ENCODE results near the gene PGA3. TPM values are rescaled to one million over a fixed set of nuclear protein-coding genes. Genes with fewer than 3 reads are reported as not detected.
A peak's percentile ranks its signal among the peaks of the same experiment; 100 is the strongest.

The PGA3 gene
- total RNA-seq, 1 donor from 2014 or later: not detected

GRCh38 chr11:61168800-61169199 is 34.5 kb upstream of the PGA3 start:
- no peak for TF ChIP-seq CTCF (conservative IDR thresholded peaks at IDR 0.05)

GRCh38 chr11:61170566-61170965 is 32.7 kb upstream of the PGA3 start:
- DNase-seq (ENCODE audit: low read depth, low spot score): no peak
- H3K4me1 Mint-ChIP-seq: no peaks in the 10 kb centered on the region
- TF ChIP-seq CTCF (conservative IDR thresholded peaks at IDR 0.05): no peak
- peaks cover 17% of the 10 kb centered on the region for H3K27me3 Mint-ChIP-seq (ENCODE audit: low read depth)
- H3K27ac Mint-ChIP-seq (ENCODE audit: unreplicated experiment): no peak overlapping the region
- H3K4me3 Mint-ChIP-seq: no peak overlapping the region
- H3K36me3 Mint-ChIP-seq (ENCODE audit: low read depth): no peaks in the 10 kb centered on the region
- H3K9me3 Mint-ChIP-seq: peaks cover 4% of the 10 kb centered on the region

More at GRCh38 chr11:61168800-61169199, 34.5 kb upstream of the PGA3 start:
- no peaks in the 10 kb centered on the region for H3K4me1 Mint-ChIP-seq
- H3K9me3 Mint-ChIP-seq: peaks cover 2% of the 10 kb centered on the region
- no peak for DNase-seq (ENCODE audit: low read depth, low spot score)
- H3K36me3 Mint-ChIP-seq (ENCODE audit: low read depth): no peaks in the 10 kb centered on the region
- H3K27me3 Mint-ChIP-seq (ENCODE audit: low read depth): peaks cover 8% of the 10 kb centered on the region
- H3K4me3 Mint-ChIP-seq: no peak overlapping the region
- H3K27ac Mint-ChIP-seq (ENCODE audit: unreplicated experiment): no peak overlapping the region

- H3K27ac Mint-ChIP-seq (ENCODE audit: unreplicated experiment): no peak overlapping the region
Measured at GRCh38 chr11:61171907-61172306, 31.4 kb upstream of the PGA3 start.

DNA sequence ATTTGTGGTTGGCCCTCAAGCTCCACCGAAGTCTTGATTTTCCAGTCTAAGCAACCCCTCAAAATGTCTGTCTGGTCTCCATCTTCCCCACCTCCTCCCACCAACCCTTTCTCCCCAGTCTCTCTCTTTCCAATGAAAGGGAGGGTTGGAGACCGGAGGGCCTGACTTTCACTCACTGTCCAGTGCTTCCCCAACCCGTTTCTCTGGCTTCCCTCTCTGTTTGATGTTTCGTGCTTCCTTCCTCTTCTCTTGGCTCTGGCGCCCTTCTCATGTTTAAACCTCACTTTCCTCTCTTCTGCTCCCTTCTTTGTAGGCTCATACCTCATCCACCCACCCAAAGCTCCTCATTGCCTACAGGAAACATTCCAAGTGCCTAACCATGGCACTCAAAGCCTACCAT is 31.0 kb upstream of the PGA3 start:
- Mint-ChIP-seq H3K27ac (ENCODE audit: unreplicated experiment) (no peak overlapping the region), H3K4me3 (no peak overlapping the region), H3K4me1 (no peaks in the 10 kb centered on the region), H3K9me3 (peaks cover 4% of the 10 kb centered on the region), H3K27me3 (ENCODE audit: low read depth) (peaks cover 26% of the 10 kb centered on the region), H3K36me3 (ENCODE audit: low read depth) (no peaks in the 10 kb centered on the region)
- TF ChIP-seq CTCF (conservative IDR thresholded peaks at IDR 0.05): no peak
- no peak for DNase-seq (ENCODE audit: low read depth, low spot score)

More at GRCh38 chr11:61171907-61172306, 31.4 kb upstream of the PGA3 start:
- Mint-ChIP-seq H3K4me3 (no peak overlapping the region), H3K9me3 (peaks cover 4% of the 10 kb centered on the region), H3K4me1 (no peaks in the 10 kb centered on the region), H3K36me3 (ENCODE audit: low read depth) (no peaks in the 10 kb centered on the region), H3K27me3 (ENCODE audit: low read depth) (peaks cover 26% of the 10 kb centered on the region)
- no peak for DNase-seq (ENCODE audit: low read depth, low spot score)
- no peak for TF ChIP-seq CTCF (conservative IDR thresholded peaks at IDR 0.05)

DNA sequence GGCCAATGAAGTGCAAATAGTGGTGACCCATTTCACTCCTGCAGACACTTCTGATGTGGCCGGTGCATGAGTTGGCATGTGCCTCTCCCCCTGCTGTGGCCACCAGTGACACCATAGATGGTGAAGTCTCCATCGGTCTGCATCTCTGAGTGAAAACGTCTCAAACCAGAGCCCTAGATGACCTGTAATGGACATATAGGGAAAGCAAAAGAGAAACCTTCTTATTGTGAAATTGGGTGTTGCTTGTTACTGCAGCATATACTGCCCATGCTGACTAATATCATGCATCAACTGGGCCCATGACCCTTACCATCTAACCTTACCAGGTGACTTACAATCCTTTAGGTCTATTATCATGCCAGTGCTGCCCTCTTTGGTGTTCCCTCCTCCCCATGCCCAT is 30.4 kb upstream of the PGA3 start:
- no peaks in the 10 kb centered on the region for H3K4me1 Mint-ChIP-seq
- TF ChIP-seq CTCF (conservative IDR thresholded peaks at IDR 0.05): no peak
- H3K36me3 Mint-ChIP-seq (ENCODE audit: low read depth): no peaks in the 10 kb centered on the region
- H3K9me3 Mint-ChIP-seq: peaks cover 4% of the 10 kb centered on the region
- H3K4me3 Mint-ChIP-seq: no peak overlapping the region
- no peak for DNase-seq (ENCODE audit: low read depth, low spot score)
- H3K27me3 Mint-ChIP-seq (ENCODE audit: low read depth): peaks cover 26% of the 10 kb centered on the region
- peak overlapping the region; percentile 21 for H3K27ac Mint-ChIP-seq (ENCODE audit: unreplicated experiment)

DNA sequence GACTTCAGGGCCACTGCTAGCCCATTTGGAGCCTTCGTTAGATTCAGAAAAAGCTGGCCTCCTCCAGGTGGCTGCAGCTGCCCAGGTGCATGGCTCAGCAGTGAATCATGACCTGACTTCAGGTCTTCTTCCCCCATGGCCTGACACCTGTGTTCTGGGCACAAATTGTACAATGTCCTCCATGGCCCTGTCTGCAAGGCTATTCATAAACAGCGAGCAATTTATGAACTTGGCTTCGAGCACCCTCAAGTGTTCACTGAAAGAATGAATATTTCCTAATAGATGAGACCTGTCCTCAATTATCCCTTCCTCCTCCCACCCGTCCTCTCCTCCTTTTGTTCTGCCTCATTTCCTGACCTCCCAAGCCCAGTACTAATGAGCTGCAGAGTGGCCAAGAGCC is 29.9 kb upstream of the PGA3 start:
- Mint-ChIP-seq H3K4me3 (no peak overlapping the region), H3K27ac (ENCODE audit: unreplicated experiment) (no peak overlapping the region), H3K9me3 (peaks cover 4% of the 10 kb centered on the region), H3K36me3 (ENCODE audit: low read depth) (no peaks in the 10 kb centered on the region), H3K4me1 (no peaks in the 10 kb centered on the region), H3K27me3 (ENCODE audit: low read depth) (peaks cover 26% of the 10 kb centered on the region)
- DNase-seq (ENCODE audit: low read depth, low spot score): no peak
- no peak for TF ChIP-seq CTCF (conservative IDR thresholded peaks at IDR 0.05)

All from neural crest cell (in vitro differentiated cells).